Measurements from ENCODE around the gene XPO5.

The XPO5 gene

GRCh38 chr6:43520097-43520496, 55.7 kb downstream of the XPO5 start:
- in situ Hi-C loops (cut with MboI; ENCODE audit: low sequenced_read_pairs), result no loop called here
- peaks cover 76% of the 10 kb centered on the region for H3K36me3 ChIP-seq (replicated peaks)
- no peaks in the 10 kb centered on the region for H3K27me3 ChIP-seq (ENCODE audit: low read depth)
- H3K4me1 ChIP-seq, result peaks cover 6% of the 10 kb centered on the region
- DNase-seq (ENCODE audit: low spot score in 2 of 2), result no peak
- H3K4me3 ChIP-seq, result no peak overlapping the region
- H3K9me3 ChIP-seq, result no peaks in the 10 kb centered on the region

DNA sequence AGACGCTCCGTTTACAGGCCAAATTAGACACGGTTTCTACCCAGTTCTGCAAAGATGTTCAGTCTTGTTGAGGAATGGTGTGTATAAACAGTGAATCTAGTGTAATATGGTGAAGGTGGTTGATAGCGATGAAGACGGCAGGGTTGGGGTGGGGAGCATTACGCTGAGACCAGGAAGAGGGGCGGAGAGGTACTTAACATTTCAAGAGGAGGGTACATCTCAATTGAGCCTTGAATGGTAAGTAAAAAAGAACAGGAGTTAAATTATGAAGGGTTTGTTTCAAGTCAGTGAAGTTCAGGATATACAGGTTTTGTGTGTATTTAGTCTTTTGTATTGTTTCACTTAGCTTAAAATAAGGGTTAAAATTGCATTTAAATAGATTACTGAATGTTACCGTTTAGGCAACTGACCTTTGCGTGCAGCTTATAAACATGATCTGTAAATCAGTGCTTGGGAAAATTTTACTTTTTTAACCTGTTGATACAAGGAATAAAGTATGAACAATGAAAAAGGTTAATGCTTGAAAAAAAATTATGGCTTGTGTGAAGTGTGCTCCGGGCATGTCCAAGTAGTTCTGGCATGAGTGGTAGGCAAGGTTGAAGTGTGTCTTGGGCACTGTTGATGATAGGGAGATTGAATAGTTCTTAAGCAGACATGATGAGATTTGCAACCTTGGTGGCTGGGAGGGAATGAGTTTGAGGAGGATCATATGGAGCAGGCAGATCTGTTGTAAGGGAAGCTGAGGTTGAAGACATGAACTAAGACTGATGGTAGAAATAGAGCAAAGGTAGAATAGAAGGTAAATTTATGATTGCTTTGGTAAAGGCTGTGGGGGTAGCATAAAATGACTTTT, 58.1 kb downstream of the XPO5 start:
- H3K4me3 ChIP-seq, result peak overlapping the region; percentile 98
- H3K36me3 ChIP-seq (replicated peaks), result peaks cover 70% of the 10 kb centered on the region
- no peaks in the 10 kb centered on the region for H3K9me3 ChIP-seq
- H3K4me1 ChIP-seq, result peaks cover 6% of the 10 kb centered on the region
- in situ Hi-C loops (cut with MboI; ENCODE audit: low sequenced_read_pairs), result no loop called here
- H3K27me3 ChIP-seq (ENCODE audit: low read depth), result no peaks in the 10 kb centered on the region
- DNase-seq (ENCODE audit: low spot score in 2 of 2), result no peak

GRCh38 chr6:43516697-43517504, 58.9 kb downstream of the XPO5 start, which contains the start of the genes POLR1C and YIPF3:
TSS of gene POLR1C (plus strand) at chr6:43517089. CDS start at chr6:43517110, 21 bp downstream.
TSS of gene YIPF3 (minus strand) at chr6:43516926. CDS start at chr6:43516807, 119 bp downstream.
- in situ Hi-C loops (cut with MboI; ENCODE audit: low sequenced_read_pairs), result no loop called here
- Histone ChIP-seq H3K4me3 (peak within 1 kb of the TSS; percentile 98), H3K9me3 (no peaks in the 10 kb centered on the region), H3K36me3 (replicated peaks) (peaks cover 67% of the 10 kb centered on the region), H3K4me1 (peaks cover 6% of the 10 kb centered on the region), H3K27me3 (ENCODE audit: low read depth) (no peaks in the 10 kb centered on the region)
- DNase-seq (ENCODE audit: low spot score in 2 of 2), result peak; percentile 94 to 98

DNA sequence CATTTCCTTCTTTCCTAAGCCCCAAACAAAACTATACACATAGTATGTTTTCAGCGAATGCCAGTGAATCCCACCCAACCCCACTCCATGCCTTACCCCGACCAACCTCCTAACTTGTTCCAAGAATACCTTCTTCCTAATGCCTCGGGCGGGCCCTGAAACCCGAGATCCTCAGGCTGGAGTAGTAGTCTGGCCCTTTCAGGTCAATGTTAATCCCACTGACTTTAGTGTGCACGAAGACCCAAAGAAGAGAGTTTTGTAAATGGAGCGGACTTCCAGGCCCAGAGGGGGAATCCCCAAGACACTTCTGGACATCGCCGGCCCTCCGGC, 59.5 kb downstream of the XPO5 start:
- DNase-seq (ENCODE audit: low spot score in 2 of 2), result peak in 1 of 2 experiments; percentile 26
- Histone ChIP-seq H3K9me3 (no peaks in the 10 kb centered on the region), H3K36me3 (replicated peaks) (peaks cover 67% of the 10 kb centered on the region), H3K4me1 (peaks cover 6% of the 10 kb centered on the region), H3K27me3 (ENCODE audit: low read depth) (no peaks in the 10 kb centered on the region), H3K4me3 (peak overlapping the region; percentile 98)
- in situ Hi-C loops (cut with MboI; ENCODE audit: low sequenced_read_pairs), result no loop called here

DNA sequence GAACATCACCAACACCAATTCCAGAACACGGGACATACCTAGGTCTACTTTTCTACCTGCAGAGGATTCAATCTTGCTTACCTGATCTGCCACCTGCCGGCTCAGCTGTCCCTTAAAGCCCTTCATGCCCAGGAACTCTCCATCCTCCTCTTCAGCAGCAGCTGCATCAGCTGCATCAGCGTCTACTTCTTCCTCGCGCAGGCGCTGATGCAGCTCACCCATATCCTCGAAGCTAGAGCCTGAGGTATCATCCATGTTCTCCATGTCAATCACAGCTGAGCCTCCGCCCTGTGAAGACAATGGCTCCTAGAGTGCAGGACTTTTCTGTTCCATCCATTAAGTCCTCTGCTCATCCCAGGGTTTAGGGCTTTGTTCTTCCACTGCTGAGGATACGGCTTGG, 60.0 kb downstream of the XPO5 start:
- peaks cover 67% of the 10 kb centered on the region for H3K36me3 ChIP-seq (replicated peaks)
- peak overlapping the region; percentile 98 for H3K4me3 ChIP-seq
- no peak for DNase-seq (ENCODE audit: low spot score in 2 of 2)
- peaks cover 6% of the 10 kb centered on the region for H3K4me1 ChIP-seq
- in situ Hi-C loops (cut with MboI; ENCODE audit: low sequenced_read_pairs), result no loop called here
- H3K27me3 ChIP-seq (ENCODE audit: low read depth), result no peaks in the 10 kb centered on the region
- no peaks in the 10 kb centered on the region for H3K9me3 ChIP-seq

DNA sequence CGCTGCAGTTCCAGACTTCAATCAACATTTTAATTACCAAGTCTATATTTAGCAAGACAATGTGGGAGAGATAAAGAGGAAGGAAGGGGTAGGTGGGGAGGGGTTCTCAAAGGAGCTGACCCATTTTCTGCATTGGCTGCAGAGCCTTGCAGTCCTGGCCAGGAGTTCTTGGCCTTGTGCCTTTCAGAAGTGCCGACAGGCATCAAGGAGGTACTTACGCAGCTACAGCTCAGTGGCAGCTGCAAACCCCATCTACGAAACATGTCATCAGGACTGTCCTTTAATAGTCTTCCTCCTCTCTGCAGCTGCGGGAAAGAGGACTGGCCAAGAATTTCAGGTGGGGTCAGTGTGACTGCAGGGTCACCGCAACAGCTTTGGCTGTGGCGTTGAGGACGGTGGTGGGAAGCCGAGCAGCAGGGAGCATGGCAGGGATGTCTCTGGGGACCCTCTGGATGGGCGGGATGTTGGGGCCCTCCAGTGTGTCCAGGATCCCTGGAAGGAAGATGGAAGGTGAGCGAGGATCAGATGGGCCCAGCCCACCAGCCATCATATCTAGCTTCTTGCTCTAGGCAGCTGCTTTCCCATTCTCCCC, 63.9 kb downstream of the XPO5 start:
- Histone ChIP-seq H3K27me3 (ENCODE audit: low read depth) (no peaks in the 10 kb centered on the region), H3K4me3 (no peak overlapping the region), H3K9me3 (no peaks in the 10 kb centered on the region), H3K4me1 (peaks cover 6% of the 10 kb centered on the region; the same call in 1 of the 2 replicates), H3K36me3 (replicated peaks) (peaks cover 44% of the 10 kb centered on the region)
- in situ Hi-C loops (cut with MboI; ENCODE audit: low sequenced_read_pairs), result no loop called here
- DNase-seq (ENCODE audit: low spot score in 2 of 2), result no peak

GRCh38 chr6:43510827-43511163, 65.0 kb downstream of the XPO5 start:
- Histone ChIP-seq H3K4me3 (no peak overlapping the region), H3K4me1 (peaks cover 6% of the 10 kb centered on the region; the same call in 1 of the 2 replicates), H3K36me3 (replicated peaks) (peaks cover 44% of the 10 kb centered on the region), H3K27me3 (ENCODE audit: low read depth) (no peaks in the 10 kb centered on the region), H3K9me3 (no peaks in the 10 kb centered on the region)
- in situ Hi-C loops (cut with MboI; ENCODE audit: low sequenced_read_pairs), result no loop called here
- no peak for DNase-seq (ENCODE audit: low spot score in 2 of 2)

GRCh38 chr6:43509984-43510826, 65.6 kb downstream of the XPO5 start, which contains the start of gene LRRC73:
TSS of gene LRRC73 (minus strand) at chr6:43510346. CDS start at chr6:43509785, 561 bp downstream.
- Histone ChIP-seq H3K4me1 (peaks cover 6% of the 10 kb centered on the region; the same call in 1 of the 2 replicates), H3K27me3 (ENCODE audit: low read depth) (no peaks in the 10 kb centered on the region), H3K36me3 (replicated peaks) (peaks cover 41% of the 10 kb centered on the region), H3K9me3 (no peaks in the 10 kb centered on the region), H3K4me3 (peak within 1 kb of the TSS; percentile 40)
- in situ Hi-C loops (cut with MboI; ENCODE audit: low sequenced_read_pairs), result loop anchor here (5.0 to 10.0 kb wide), 2 partner anchors 155 to 248 kb away; no protein-coding TSS in a partner anchor
- peak; percentile 66 to 89 for DNase-seq (ENCODE audit: low spot score in 2 of 2)

DNA sequence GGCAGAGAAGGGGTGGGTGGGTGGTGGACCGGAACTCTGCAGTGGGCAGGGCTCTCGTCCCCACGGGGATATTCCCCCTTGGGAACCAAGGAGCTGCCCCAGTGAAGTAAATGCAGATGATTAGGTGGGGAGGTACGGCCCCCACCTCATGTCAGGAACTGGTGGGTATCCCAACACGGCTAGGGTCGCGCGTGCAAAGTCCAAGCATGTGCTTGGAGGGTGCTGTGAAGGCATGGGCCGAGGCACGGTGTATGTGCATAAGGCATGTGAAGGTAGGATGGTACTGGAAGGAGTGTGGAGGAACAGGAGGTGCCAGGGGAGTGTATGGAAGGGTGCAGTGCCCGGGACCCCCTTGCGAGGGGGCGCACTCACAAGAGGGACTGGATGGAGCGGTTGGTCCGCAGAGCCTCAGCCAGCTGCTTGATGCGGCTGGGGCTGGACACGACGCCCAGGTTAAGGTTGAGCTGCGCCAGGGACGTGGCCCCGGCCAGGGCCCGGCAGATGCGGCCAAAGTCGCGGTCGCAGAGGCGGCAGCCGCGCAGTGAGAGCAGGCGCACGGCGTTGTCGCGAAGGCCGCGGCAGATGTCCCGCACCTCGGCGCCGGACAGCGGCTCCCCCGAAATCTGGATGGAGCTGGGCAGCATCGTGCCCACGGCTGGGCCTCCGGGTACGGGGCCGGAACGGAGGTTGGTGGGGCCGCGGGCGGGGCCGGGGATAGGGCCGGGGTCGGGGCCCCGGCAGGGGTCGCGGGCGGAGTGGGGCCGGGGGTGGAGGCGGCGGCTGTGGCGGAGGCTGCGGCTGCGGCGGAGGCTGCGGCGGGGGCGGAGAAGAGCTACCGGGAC, 66.5 kb downstream of the XPO5 start:
- in situ Hi-C loops (cut with MboI; ENCODE audit: low sequenced_read_pairs), result loop anchor here (5.0 to 10.0 kb wide), 2 partner anchors 155 to 247 kb away; no protein-coding TSS in a partner anchor
- peak overlapping the region; percentile 40; the same call in 1 of the 2 replicates for H3K4me3 ChIP-seq
- no peak for DNase-seq (ENCODE audit: low spot score in 2 of 2)
- peaks cover 37% of the 10 kb centered on the region for H3K36me3 ChIP-seq (replicated peaks)
- no peaks in the 10 kb centered on the region for H3K9me3 ChIP-seq
- peaks cover 6% of the 10 kb centered on the region; the same call in 1 of the 2 replicates for H3K4me1 ChIP-seq
- H3K27me3 ChIP-seq (ENCODE audit: low read depth), result no peaks in the 10 kb centered on the region

DNA sequence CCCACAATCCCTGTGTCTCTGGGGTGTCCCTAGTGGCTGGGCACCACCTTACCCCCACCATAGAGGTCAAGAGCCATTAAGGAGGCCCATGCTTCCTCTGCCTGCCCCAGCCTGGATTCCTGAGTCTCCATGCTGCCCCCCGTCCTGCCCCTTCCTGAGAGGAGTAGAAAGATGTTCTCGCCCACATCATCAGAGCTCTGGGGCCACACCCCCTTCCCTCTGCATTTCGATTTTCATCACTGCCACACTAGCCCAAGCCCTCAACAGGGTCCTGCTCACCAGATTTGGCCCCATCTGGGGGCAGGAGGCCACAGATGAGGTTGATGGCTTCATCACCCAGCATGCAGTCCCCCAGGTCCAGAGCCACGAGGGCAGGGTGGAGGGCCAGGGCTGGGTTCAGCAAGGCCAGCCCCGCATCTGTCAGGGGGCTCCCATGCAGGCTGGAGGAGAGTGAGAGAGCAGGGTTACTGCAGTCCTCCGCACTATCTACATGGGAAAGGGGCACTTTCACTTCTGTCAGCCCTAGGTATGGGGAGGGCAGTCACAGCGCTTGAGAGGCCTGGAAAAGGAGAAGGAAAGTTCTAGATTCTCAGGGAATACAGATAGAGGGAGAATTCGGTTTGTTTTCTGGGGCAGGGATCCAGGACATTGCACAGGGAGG, 67.2 kb downstream of the XPO5 start:
- no peaks in the 10 kb centered on the region for H3K9me3 ChIP-seq
- in situ Hi-C loops (cut with MboI; ENCODE audit: low sequenced_read_pairs), result loop anchor here (5.0 to 10.0 kb wide), 2 partner anchors 154 to 246 kb away; no protein-coding TSS in a partner anchor
- H3K4me1 ChIP-seq, result peaks cover 6% of the 10 kb centered on the region; the same call in 1 of the 2 replicates
- DNase-seq (ENCODE audit: low spot score in 2 of 2), result no peak
- H3K4me3 ChIP-seq, result no peak overlapping the region
- H3K36me3 ChIP-seq (replicated peaks), result peaks cover 35% of the 10 kb centered on the region
- H3K27me3 ChIP-seq (ENCODE audit: low read depth), result no peaks in the 10 kb centered on the region

- peak; percentile 71 to 87 for DNase-seq (ENCODE audit: low spot score in 2 of 2)
- in situ Hi-C loops (cut with MboI; ENCODE audit: low sequenced_read_pairs), result loop anchor here (5.0 to 10.0 kb wide), 2 partner anchors 152 to 245 kb away; no protein-coding TSS in a partner anchor
- peaks cover 35% of the 10 kb centered on the region for H3K36me3 ChIP-seq (replicated peaks)
Observed at GRCh38 chr6:43506667-43507471, 69.0 kb downstream of the XPO5 start.

More at GRCh38 chr6:43506667-43507471, 69.0 kb downstream of the XPO5 start:
- Histone ChIP-seq H3K9me3 (no peaks in the 10 kb centered on the region), H3K4me3 (no peak overlapping the region), H3K27me3 (ENCODE audit: low read depth) (no peaks in the 10 kb centered on the region), H3K4me1 (peaks cover 6% of the 10 kb centered on the region; the same call in 1 of the 2 replicates)

All from HAP-1 (cell line).